ENCODE measurements around the gene RLF.
"Not testable (repeated sequence)": the region's sequence is repeated elsewhere in the genome, so short reads cannot be mapped to it uniquely, and the experiment has no call there.

Gene RLF

GRCh38 chr1:40218333-40218732 is 57.1 kb downstream of the RLF start:
- TF ChIP-seq CTCF (conservative IDR thresholded peaks at IDR 0.05) = no peak
- no peak for TF ChIP-seq ZFX (IDR thresholded peaks at IDR 0.05)
- no peak overlapping the region for H3K27ac ChIP-seq

GRCh38 chr1:40221471-40221905 is 60.3 kb downstream of the RLF start:
- H3K27ac ChIP-seq = not testable (repeated sequence)

- no peak overlapping the region for H3K27ac ChIP-seq
- TF ChIP-seq CTCF (conservative IDR thresholded peaks at IDR 0.05) (no peak), ZFX (IDR thresholded peaks at IDR 0.05) (no peak)
Measured at GRCh38 chr1:40221977-40222772, 61.0 kb downstream of the RLF start.

- TF ChIP-seq ZFX (IDR thresholded peaks at IDR 0.05) = no peak
- no peak for TF ChIP-seq CTCF (conservative IDR thresholded peaks at IDR 0.05)
- no peak overlapping the region for H3K27ac ChIP-seq
Measured at GRCh38 chr1:40224040-40224439, 62.9 kb downstream of the RLF start.

- H3K27ac ChIP-seq = no peak overlapping the region
- TF ChIP-seq ZFX (IDR thresholded peaks at IDR 0.05) (no peak), CTCF (conservative IDR thresholded peaks at IDR 0.05) (no peak)
Measured at GRCh38 chr1:40226192-40226591, 65.0 kb downstream of the RLF start.

GRCh38 chr1:40232444-40232843 is 71.3 kb downstream of the RLF start:
- no peak for TF ChIP-seq CTCF (conservative IDR thresholded peaks at IDR 0.05)
- TF ChIP-seq ZFX (IDR thresholded peaks at IDR 0.05) = no peak
- no peak overlapping the region for H3K27ac ChIP-seq

GRCh38 chr1:40239626-40240025 is 78.4 kb downstream of the RLF start:
- no peak overlapping the region for H3K27ac ChIP-seq
- no peak for TF ChIP-seq CTCF (conservative IDR thresholded peaks at IDR 0.05)
- no peak for TF ChIP-seq ZFX (IDR thresholded peaks at IDR 0.05)

GRCh38 chr1:40240390-40240789 is 79.2 kb downstream of the RLF start:
- H3K27ac ChIP-seq = no peak overlapping the region
- TF ChIP-seq CTCF (conservative IDR thresholded peaks at IDR 0.05) (no peak), ZFX (IDR thresholded peaks at IDR 0.05) (no peak)

All from C4-2B (cell line).